GM13977 (cell line): ENCODE data around the gene ARF4.

ENCODE experiments used
- DNase-seq: peaks from one replicate; pipeline ENCODE4 v3.0.0; 2012; ENCODE audit warnings: low spot score
- CTCF ChIP-seq: IDR thresholded peaks from 2 replicates; pipeline ENCODE4 v1.5.1; 2012; ENCODE audit warnings: mild to moderate bottlenecking, control low read depth; ENCODE audit not compliant: insufficient read depth; ENCODE audit errors: extremely low read depth, missing control alignments
- in situ Hi-C: fragments of 300-500 bp; cut with MboI; formaldehyde crosslinking; loops from one replicate; pipeline ENCODE4 v1.12.0; 2022; ENCODE audit warnings: low sequenced_read_pairs, low pct_unique_long_range_greater_than_20kb, mixed read lengths, inconsistent platforms; ENCODE audit not compliant: unreplicated experiment

Gene ARF4

GRCh38 chr3:57555738-57556458 lies 41.2 kb downstream of the ARF4 start, which contains the start of gene PDE12:
Gene PDE12, plus strand, starts transcription at chr3:57556274. Its CDS starts 106 bp downstream, at chr3:57556380.
- no peak for TF ChIP-seq CTCF
- DNase-seq, result peak; percentile 85
- in situ Hi-C loops, result loop anchor here (25.0 kb wide), 1 partner anchor 369 kb away; the partner anchor contains the start of gene HESX1

GRCh38 chr3:57555306-57555705 lies 41.8 kb downstream of the ARF4 start:
- in situ Hi-C loops, result loop anchor here (25.0 kb wide), 1 partner anchor 368 kb away; the partner anchor contains the start of gene HESX1
- TF ChIP-seq CTCF, result no peak
- no peak for DNase-seq

DNA sequence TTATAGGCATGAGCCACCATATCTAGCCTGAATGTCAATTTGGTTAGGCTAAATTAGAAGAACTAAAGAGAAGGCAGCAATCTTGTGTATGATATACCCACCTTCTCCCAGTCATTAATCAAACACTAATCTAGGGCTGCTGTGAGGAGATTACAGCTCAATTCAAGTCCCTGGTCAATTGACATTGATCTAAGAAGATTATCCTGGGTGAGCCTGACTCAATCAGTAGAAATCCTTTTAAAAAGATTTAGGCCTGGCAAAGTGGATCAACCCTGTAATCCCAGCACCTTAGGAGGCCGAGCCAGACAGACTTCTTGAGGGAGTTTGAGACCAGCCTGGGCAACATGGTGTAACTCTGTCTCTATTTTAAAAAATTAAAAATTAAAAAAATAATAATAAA lies 50.5 kb downstream of the ARF4 start:
- in situ Hi-C loops, result no loop called here
- DNase-seq, result no peak
- TF ChIP-seq CTCF, result no peak

- in situ Hi-C loops, result no loop called here
- DNase-seq, result no peak
- TF ChIP-seq CTCF, result no peak
Measured at GRCh38 chr3:57545636-57546268, 51.4 kb downstream of the ARF4 start.

DNA sequence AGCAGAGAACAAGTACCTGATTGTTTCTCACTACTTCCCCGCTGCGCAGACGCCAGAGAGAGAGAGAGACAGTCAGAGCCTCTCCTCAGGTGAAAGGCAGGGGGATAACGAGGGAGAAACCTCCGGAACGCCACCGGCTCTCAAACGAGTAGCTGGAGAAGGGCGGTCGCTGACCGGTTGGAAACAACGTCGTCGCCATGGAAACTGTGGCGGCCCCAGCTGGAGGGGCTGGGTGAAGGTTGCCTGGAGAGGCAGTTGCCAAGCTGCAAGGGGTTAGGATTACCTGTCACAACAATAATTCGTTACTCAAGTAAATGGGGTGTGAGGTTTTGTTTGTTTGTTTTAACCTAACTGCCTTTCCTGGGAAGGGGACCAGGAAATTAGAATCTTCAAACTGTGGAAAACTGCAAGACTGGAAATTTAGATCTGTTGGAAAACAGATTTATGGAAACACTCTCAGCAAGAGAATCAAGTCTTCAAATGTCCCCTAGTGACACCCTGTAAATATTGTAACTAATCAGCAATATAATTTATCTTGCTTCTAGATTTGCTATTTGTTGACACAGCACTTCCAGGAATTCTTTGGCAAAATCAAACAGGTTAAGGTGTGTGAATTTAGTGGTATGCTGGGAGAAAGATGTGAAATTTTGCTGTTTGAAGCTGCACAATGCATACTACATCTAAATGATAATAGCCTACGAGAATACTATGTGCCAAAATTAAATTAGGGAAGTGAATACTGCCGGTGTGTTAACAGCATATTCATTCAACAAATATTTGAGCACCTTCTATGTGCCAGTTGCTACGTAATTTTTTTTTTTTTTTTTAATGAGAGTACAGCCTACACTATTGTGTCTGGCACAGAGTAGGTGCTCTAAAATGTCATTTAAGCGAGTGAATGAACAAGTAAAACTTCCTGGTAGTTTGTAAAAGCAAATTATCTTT lies 52.7 kb downstream of the ARF4 start, which contains the start of gene DNAH12:
Gene DNAH12 (minus strand): TSS at position 164 of the 945 bp plus-strand sequence. CDS start 1,474 bp downstream, outside the sequence.
- in situ Hi-C loops, result no loop called here
- DNase-seq, result no peak
- no peak for TF ChIP-seq CTCF

DNA sequence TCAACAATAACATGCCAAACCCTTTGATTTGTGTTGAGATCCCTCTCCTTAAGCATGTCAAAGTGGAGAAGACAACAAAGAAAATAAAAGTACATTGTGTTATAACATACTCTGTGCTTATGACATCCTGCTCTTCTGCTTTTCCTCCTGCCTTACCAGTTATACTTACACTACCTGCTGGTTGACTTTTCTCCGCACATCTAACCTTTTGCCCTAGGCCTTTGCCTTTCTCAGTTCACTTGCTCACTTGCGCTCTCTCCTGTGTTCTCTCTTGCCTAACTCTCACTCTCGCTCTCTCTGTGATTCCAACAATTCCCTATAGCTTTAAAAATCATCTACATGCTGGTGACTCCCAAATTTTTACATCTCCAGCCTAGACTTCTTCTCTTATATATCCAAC lies 58.7 kb downstream of the ARF4 start:
- in situ Hi-C loops, result no loop called here
- TF ChIP-seq CTCF, result no peak

More for the DNA sequence above, 58.7 kb downstream of the ARF4 start:
- no peak for DNase-seq
